Mucosa of descending colon (tissue), 3 donors: ENCODE data around the gene WNT11. TPM values are rescaled to one million over a fixed set of nuclear protein-coding genes. Genes with fewer than 3 reads are reported as not detected.
A peak's percentile ranks its signal among the peaks of the same experiment; 100 is the strongest.

ENCODE experiments used
- ATAC-seq: fragments of 200-7000 bp; cut with Tn5 transposase; one replicate; pipeline ENCODE4 v1.9.1; 2020; ENCODE audit warnings: mild to moderate bottlenecking, moderate library complexity
- DNase-seq, 3 donors: peaks; one replicate each; pipeline ENCODE4 v3.0.0-alpha.2; 2020
- H3K36me3 ChIP-seq: fragments of 200-600 bp; one replicate; pipeline ENCODE4 v1.8.0; 2021; ENCODE audit warnings: low read depth, mild to moderate bottlenecking
- H3K4me1 ChIP-seq: fragments of 200-600 bp; one replicate; pipeline ENCODE4 v1.8.0; 2021; ENCODE audit warnings: low read depth, mild to moderate bottlenecking
- H3K4me3 ChIP-seq: fragments of 200-600 bp; one replicate; pipeline ENCODE4 v1.8.0; 2021; ENCODE audit warnings: mild to moderate bottlenecking
- H3K9me3 ChIP-seq: fragments of 200-600 bp; one replicate; pipeline ENCODE4 v1.8.0; 2021; ENCODE audit warnings: mild to moderate bottlenecking
- intact Hi-C, 2 donors: fragments of 100-400 bp; cut with DNase I in 1 of 2; cut with micrococcal nuclease in 1 of 2; formaldehyde crosslinking; loops; one replicate each; pipeline versions ENCODE4 v1.11.0 to v1.11.1; 2022; cut with DNase I, micrococcal nuclease
- total RNA-seq, 3 donors: library from RNA; stranded (reverse); fragmentation: NEBNext Ultra II Directional in 2 of 3; extraction: Animal tissue kit (Norgen Biotek cat#: 25700) in 2 of 3; gene quantifications; one replicate each; pipeline versions ENCODE4 v1.2.1 to v1.2.4, GENCODE V29; 2021 to 2023
- TF ChIP-seq, protein P1 (sequence below): fragments of 200-600 bp; IDR thresholded peaks from one replicate; pipeline ENCODE4 v1.8.0; 2022; ENCODE audit warnings: antibody characterized with exemption, mild to moderate bottlenecking
- donor health status: DM: no; HTN: no; CAD: no; lungs with moderate emphysema.
- donor health status: DM: no; HTN: no; CAD: no.
- donor health status: DM: no; HTN: yes; CAD: no.

WNT11 gene
- total RNA-seq, 3 donors from 2014 or later, result 3.4 to 5.7 (median 5.2) TPM

DNA sequence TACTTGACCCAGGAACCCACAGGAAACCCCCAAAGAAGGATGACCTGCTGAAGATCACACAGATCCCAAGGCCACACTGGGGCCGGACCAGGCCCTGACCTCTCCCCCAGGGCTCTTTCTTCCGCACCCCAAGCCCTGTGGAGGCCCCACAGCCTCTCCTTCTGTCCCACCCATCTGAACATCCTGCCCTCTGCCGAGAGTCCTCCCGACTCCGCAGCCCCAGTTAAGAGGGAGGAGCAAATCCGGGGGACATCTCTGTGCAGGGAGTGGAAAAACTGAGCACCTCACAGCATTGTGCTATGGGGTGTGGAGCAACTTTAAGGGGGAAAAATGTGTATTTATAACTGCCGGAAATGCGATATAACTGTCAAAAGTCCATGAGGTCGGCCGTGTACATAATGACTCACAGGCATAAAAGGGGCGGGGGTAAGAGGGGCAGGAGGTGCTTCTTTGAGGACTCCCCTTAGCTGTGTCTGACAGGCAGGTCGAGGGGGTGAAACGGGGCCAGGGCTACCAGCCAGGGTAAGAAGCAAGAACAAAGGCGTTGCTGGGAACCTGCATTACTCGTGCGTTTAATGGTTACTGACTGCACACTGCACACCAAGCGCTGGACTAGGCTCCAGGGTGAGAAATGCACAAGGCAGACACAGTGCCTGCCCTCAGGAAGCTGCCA is 57.2 kb downstream of the WNT11 start:
- no peaks in the 10 kb centered on the region for H3K9me3 ChIP-seq
- TF ChIP-seq, protein P1, sequence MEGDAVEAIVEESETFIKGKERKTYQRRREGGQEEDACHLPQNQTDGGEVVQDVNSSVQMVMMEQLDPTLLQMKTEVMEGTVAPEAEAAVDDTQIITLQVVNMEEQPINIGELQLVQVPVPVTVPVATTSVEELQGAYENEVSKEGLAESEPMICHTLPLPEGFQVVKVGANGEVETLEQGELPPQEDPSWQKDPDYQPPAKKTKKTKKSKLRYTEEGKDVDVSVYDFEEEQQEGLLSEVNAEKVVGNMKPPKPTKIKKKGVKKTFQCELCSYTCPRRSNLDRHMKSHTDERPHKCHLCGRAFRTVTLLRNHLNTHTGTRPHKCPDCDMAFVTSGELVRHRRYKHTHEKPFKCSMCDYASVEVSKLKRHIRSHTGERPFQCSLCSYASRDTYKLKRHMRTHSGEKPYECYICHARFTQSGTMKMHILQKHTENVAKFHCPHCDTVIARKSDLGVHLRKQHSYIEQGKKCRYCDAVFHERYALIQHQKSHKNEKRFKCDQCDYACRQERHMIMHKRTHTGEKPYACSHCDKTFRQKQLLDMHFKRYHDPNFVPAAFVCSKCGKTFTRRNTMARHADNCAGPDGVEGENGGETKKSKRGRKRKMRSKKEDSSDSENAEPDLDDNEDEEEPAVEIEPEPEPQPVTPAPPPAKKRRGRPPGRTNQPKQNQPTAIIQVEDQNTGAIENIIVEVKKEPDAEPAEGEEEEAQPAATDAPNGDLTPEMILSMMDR, result no peak
- no peak overlapping the region for H3K4me3 ChIP-seq
- H3K4me1 ChIP-seq, result peaks cover 32% of the 10 kb centered on the region
- intact Hi-C loops, result no loop called here
- DNase-seq, result peak; percentile 80 to 82 (median 80)
- peak; percentile 64 for ATAC-seq
- no peaks in the 10 kb centered on the region for H3K36me3 ChIP-seq

DNA sequence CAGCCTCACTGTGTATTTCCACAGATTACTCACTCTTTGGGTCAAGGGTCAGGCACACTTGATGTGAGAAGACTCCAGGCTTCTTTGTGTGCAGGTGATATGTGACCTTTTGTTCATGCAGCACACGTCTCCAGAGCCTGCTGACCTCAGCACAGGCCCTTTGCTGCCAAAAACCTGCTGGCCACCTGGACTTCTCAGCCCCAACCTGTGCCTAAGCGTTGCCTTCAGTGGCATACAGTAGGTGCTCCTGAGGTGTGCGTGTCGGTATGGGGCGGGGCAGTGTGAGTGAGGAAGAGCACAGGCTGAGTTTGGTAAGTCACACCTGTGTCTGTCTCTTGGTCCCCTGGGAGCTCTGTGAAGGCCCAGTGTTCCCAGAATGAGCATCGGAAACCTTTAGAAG is 58.1 kb downstream of the WNT11 start:
- Histone ChIP-seq H3K36me3 (no peaks in the 10 kb centered on the region), H3K4me3 (no peak overlapping the region), H3K4me1 (peaks cover 32% of the 10 kb centered on the region), H3K9me3 (no peaks in the 10 kb centered on the region)
- ATAC-seq (peak; percentile 54), DNase-seq (peak; percentile 57 to 66 (median 65))
- TF ChIP-seq, protein P1, result no peak
- intact Hi-C loops, result no loop called here

DNA sequence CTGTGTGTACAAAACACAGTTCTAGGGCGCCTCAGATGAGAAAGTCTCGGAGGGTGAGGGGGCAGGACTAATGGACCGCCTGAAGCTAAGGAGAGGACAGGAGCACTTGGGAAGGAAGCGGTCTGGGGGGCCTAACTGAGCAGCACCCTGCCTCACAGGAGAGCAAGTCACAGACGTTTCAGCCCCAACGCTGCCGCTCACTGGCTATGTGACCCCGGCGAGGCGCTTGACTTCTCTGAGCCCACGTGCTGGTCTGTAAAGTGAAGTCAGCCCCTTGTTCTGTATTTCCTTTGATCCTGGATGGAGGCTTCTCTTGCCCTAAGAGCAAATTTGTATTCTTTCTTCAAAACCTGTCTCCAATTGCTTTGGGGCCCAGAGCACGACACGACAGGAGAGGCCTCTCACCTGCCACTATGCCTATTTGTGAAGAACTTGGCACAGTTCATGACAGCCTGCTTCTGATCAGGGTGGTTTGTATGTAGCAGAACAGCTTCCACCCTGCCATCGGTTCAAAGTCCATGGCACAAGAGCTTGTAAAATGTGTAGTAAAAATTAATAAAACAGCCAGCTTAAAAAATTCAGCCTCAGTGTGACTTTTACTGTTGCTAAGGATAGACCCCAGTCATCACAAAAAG is 59.1 kb downstream of the WNT11 start:
- ATAC-seq, result peak; percentile 66
- H3K9me3 ChIP-seq, result no peaks in the 10 kb centered on the region
- TF ChIP-seq, protein P1, result no peak
- H3K4me1 ChIP-seq, result peaks cover 22% of the 10 kb centered on the region
- H3K4me3 ChIP-seq, result no peak overlapping the region
- intact Hi-C loops, result no loop called here
- peak in 2 of 3 donors; percentile 60 to 82 for DNase-seq
- H3K36me3 ChIP-seq, result no peaks in the 10 kb centered on the region

DNA sequence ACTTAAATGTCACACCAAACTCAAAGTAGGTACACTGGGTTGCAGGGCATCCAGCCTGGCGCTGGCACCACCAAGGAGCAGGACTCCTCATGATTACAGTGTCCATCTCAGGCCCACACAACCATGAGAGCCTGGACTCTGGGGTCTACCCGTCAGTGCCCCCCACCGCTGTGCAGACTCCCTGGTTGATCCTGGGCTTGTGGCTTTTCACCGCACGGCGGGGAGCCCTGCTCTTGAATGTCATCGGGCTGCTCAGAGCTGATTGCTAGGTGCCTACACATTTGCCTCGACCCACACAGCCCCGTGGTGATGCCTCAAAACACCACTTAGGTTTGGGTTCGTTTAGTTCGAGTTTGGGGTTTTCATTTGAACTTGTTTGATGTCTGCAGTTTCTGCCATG is 63.0 kb downstream of the WNT11 start:
- intact Hi-C loops, result no loop called here

DNA sequence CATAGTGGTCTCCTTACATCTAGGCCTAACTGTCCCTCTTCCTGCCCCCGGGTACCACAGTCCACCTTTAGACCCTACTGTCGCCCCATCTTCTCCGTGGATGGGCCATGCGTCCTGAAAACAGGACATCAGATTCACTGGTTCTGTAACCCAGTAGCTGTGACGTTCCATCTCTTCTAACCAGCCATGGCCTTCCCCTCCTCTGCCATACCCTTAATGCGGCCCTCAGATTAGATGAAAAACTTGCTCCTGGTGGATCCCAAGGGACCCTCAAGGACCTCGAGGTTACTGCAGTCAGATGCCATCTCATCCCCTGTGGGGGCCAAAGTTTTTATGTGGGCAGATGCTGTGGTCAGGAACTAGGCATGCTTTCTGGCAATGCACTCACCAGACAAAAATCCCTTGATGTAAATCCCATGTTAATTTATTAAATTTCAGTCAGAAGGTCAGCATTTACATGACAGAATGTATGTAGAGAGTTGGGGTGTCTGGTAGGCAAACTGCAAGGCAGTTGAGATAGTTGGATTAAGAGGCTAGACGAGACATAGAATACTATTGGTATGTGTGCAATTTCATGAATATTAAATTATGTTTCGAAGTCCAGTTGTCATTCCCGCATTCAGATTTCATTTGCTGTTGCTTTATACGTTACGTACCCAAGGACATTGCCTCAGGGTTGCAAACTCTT is 64.3 kb downstream of the WNT11 start:
- ATAC-seq, result no peak
- H3K9me3 ChIP-seq, result no peaks in the 10 kb centered on the region
- H3K36me3 ChIP-seq, result no peaks in the 10 kb centered on the region
- no peak overlapping the region for H3K4me3 ChIP-seq
- H3K4me1 ChIP-seq, result peaks cover 4% of the 10 kb centered on the region
- intact Hi-C loops, result no loop called here
- DNase-seq, result no peak
- TF ChIP-seq, protein P1, result no peak

More for the DNA sequence above, 63.0 kb downstream of the WNT11 start:
- DNase-seq (no peak), ATAC-seq (no peak)
- H3K36me3 ChIP-seq, result no peaks in the 10 kb centered on the region
- H3K9me3 ChIP-seq, result no peaks in the 10 kb centered on the region
- TF ChIP-seq, protein P1, result no peak
- H3K4me3 ChIP-seq, result no peak overlapping the region
- peaks cover 9% of the 10 kb centered on the region for H3K4me1 ChIP-seq
